Measurements from ENCODE around the gene METAP1. TPM values are rescaled to one million over a fixed set of nuclear protein-coding genes. Genes with fewer than 3 reads are reported as not detected.
"Not testable (repeated sequence)": the region's sequence is repeated elsewhere in the genome, so short reads cannot be mapped to it uniquely, and the experiment has no call there.

METAP1 gene
- total RNA-seq, 2 experiments from 2014 or later = 25.1 to 26.6 TPM

GRCh38 chr4:99099311-99099710 lies 103.8 kb downstream of the METAP1 start:
- no peaks in the 10 kb centered on the region for H3K36me3 Mint-ChIP-seq (ENCODE audit: low read depth)
- ChIA-PET CTCF (no interaction called here), POLR2A (no interaction called here)
- Histone ChIP-seq H3K27ac (ENCODE audit: low read depth in 1 of 2, low read length in 2 of 2) (no peak overlapping the region), H3K4me1 (ENCODE audit: insufficient read depth, low read length) (no peaks in the 10 kb centered on the region), H3K9me3 (ENCODE audit: control insufficient read depth in 1 of 2, insufficient read depth in 1 of 2, low read length in 2 of 2) (no peaks in the 10 kb centered on the region), H3K4me3 (ENCODE audit: low read length) (no peak overlapping the region), H3K27me3 (ENCODE audit: control insufficient read depth in 1 of 2, insufficient read depth in 2 of 2, low read length in 2 of 2) (no peaks in the 10 kb centered on the region), H3K36me3 (ENCODE audit: insufficient read depth, low read length) (no peaks in the 10 kb centered on the region)
- ATAC-seq (ENCODE audit: poor library complexity) (no peak), DNase-seq (no peak)
- no peaks in the 10 kb centered on the region for H3K27me3 Mint-ChIP-seq
- TF ChIP-seq CTCF (IDR thresholded peaks at IDR 0.05) = no peak
- H3K9me3 Mint-ChIP-seq = no peaks in the 10 kb centered on the region
- H3K4me3 Mint-ChIP-seq = no peak overlapping the region
- no peak overlapping the region for H3K27ac Mint-ChIP-seq
- intact Hi-C loops (cut with DNase I, micrococcal nuclease) = no loop called here
- no peaks in the 10 kb centered on the region for H3K4me1 Mint-ChIP-seq (ENCODE audit: low read depth)

- H3K9me3 Mint-ChIP-seq; intact Hi-C loops (cut with DNase I, micrococcal nuclease); H3K27ac Mint-ChIP-seq; H3K27ac ChIP-seq (ENCODE audit: low read depth in 1 of 2, low read length in 2 of 2); ATAC-seq (ENCODE audit: poor library complexity); H3K36me3 Mint-ChIP-seq (ENCODE audit: low read depth); CTCF ChIA-PET; H3K27me3 ChIP-seq (ENCODE audit: control insufficient read depth in 1 of 2, insufficient read depth in 2 of 2, low read length in 2 of 2); H3K27me3 Mint-ChIP-seq; H3K4me1 ChIP-seq (ENCODE audit: insufficient read depth, low read length); H3K36me3 ChIP-seq (ENCODE audit: insufficient read depth, low read length); DNase-seq; H3K4me3 Mint-ChIP-seq; H3K4me1 Mint-ChIP-seq (ENCODE audit: low read depth); H3K9me3 ChIP-seq (ENCODE audit: control insufficient read depth in 1 of 2, insufficient read depth in 1 of 2, low read length in 2 of 2); H3K4me3 ChIP-seq (ENCODE audit: low read length): not testable (repeated sequence)
- POLR2A ChIA-PET = interaction anchor here (0.9 kb wide), 1 partner anchor 12 kb away, joined by 3 read pairs; the partner anchor contains the start of gene ADH5
These were observed 104.3 kb downstream of the METAP1 start for GRCh38 chr4:99099814-99100213.

DNA sequence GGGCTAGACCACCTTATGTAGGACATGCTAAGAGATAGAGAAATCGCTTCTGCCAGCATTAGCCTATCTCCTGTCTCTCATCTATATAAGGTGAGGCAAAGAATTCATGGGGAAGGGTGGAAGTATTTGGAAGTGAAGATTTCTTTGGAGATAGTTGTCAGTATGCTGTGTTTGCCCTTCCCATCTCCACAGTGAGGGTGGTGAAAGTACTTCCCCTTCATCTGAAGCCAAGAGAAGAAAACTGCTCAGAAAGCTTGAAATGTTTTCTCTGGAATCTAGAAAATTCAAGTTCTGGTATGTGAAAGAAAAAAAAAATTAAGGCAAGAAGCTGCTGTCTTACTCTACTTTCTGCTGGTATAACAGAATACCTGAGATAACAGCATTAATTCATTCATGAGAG lies 105.4 kb downstream of the METAP1 start:
- no peaks in the 10 kb centered on the region for H3K36me3 Mint-ChIP-seq (ENCODE audit: low read depth)
- H3K27ac ChIP-seq (ENCODE audit: low read depth in 1 of 2, low read length in 2 of 2) = no peak overlapping the region
- ChIA-PET POLR2A (interaction anchor here (0.9 kb wide), 1 partner anchor 13 kb away, joined by 3 read pairs; the partner anchor contains the start of gene ADH5), CTCF (no interaction called here)
- H3K27ac Mint-ChIP-seq = no peak overlapping the region
- no peaks in the 10 kb centered on the region for H3K27me3 ChIP-seq (ENCODE audit: control insufficient read depth in 1 of 2, insufficient read depth in 2 of 2, low read length in 2 of 2)
- no peak overlapping the region for H3K4me3 Mint-ChIP-seq
- intact Hi-C loops (cut with DNase I, micrococcal nuclease) = no loop called here
- no peaks in the 10 kb centered on the region for H3K4me1 ChIP-seq (ENCODE audit: insufficient read depth, low read length)
- H3K27me3 Mint-ChIP-seq = no peaks in the 10 kb centered on the region
- no peaks in the 10 kb centered on the region for H3K36me3 ChIP-seq (ENCODE audit: insufficient read depth, low read length)
- no peaks in the 10 kb centered on the region for H3K9me3 Mint-ChIP-seq
- no peaks in the 10 kb centered on the region for H3K4me1 Mint-ChIP-seq (ENCODE audit: low read depth)
- ATAC-seq (ENCODE audit: poor library complexity) = no peak
- TF ChIP-seq CTCF (IDR thresholded peaks at IDR 0.05) = no peak
- no peak for DNase-seq
- H3K9me3 ChIP-seq (ENCODE audit: control insufficient read depth in 1 of 2, insufficient read depth in 1 of 2, low read length in 2 of 2) = no peaks in the 10 kb centered on the region
- no peak overlapping the region for H3K4me3 ChIP-seq (ENCODE audit: low read length)

GRCh38 chr4:99102634-99103033 lies 107.1 kb downstream of the METAP1 start:
- no peaks in the 10 kb centered on the region for H3K27me3 ChIP-seq (ENCODE audit: control insufficient read depth in 1 of 2, insufficient read depth in 2 of 2, low read length in 2 of 2)
- no peaks in the 10 kb centered on the region for H3K9me3 ChIP-seq (ENCODE audit: control insufficient read depth in 1 of 2, insufficient read depth in 1 of 2, low read length in 2 of 2)
- no peak for DNase-seq
- no peaks in the 10 kb centered on the region for H3K36me3 ChIP-seq (ENCODE audit: insufficient read depth, low read length)
- H3K4me3 Mint-ChIP-seq = no peak overlapping the region
- H3K9me3 Mint-ChIP-seq = no peaks in the 10 kb centered on the region
- TF ChIP-seq CTCF (IDR thresholded peaks at IDR 0.05) = no peak
- H3K4me1 ChIP-seq (ENCODE audit: insufficient read depth, low read length) = no peaks in the 10 kb centered on the region
- ChIA-PET POLR2A (no interaction called here), CTCF (no interaction called here)
- no peak overlapping the region for H3K27ac Mint-ChIP-seq
- no peaks in the 10 kb centered on the region for H3K27me3 Mint-ChIP-seq
- no peaks in the 10 kb centered on the region for H3K36me3 Mint-ChIP-seq (ENCODE audit: low read depth)
- intact Hi-C loops (cut with DNase I, micrococcal nuclease) = no loop called here
- no peak for ATAC-seq (ENCODE audit: poor library complexity)
- no peaks in the 10 kb centered on the region for H3K4me1 Mint-ChIP-seq (ENCODE audit: low read depth)
- no peak overlapping the region for H3K27ac ChIP-seq (ENCODE audit: low read depth in 1 of 2, low read length in 2 of 2)
- no peak overlapping the region for H3K4me3 ChIP-seq (ENCODE audit: low read length)

Measured in CD4-positive, alpha-beta T cell (primary cell).